Activated T-cell treated with anti-CD3 and anti-CD28 coated beads, Interleukin-2, amount 50 U/mL, for 4 hours (primary cell): ENCODE measurements around the gene MAD1L1. TPM values are rescaled to one million over a fixed set of nuclear protein-coding genes. Genes with fewer than 3 reads are reported as not detected.

Experiments
- ATAC-seq, 2 donors: fragments of 200-7000 bp; cut with Tn5 transposase; one replicate each; pipeline ENCODE4 v1.10.0; 2021
- DNase-seq: peaks from one replicate; pipeline ENCODE4 v3.0.0-alpha.2; 2020
- H3K27me3 Mint-ChIP-seq: one replicate; pipeline ENCODE4 v1.8.0; 2021; ENCODE audit warnings: low read depth, mixed read lengths
- H3K36me3 Mint-ChIP-seq: one replicate; pipeline ENCODE4 v1.8.0; 2022; ENCODE audit warnings: mixed read lengths; ENCODE audit not compliant: insufficient read depth
- H3K4me1 Mint-ChIP-seq: one replicate; pipeline ENCODE4 v1.8.0; 2021; ENCODE audit warnings: low read depth, mixed read lengths
- H3K4me3 Mint-ChIP-seq: one replicate; pipeline ENCODE4 v1.8.0; 2021; ENCODE audit warnings: mild to moderate bottlenecking, moderate library complexity, mixed read lengths
- H3K9me3 Mint-ChIP-seq: one replicate; pipeline ENCODE4 v1.8.0; 2021; ENCODE audit warnings: mixed read lengths
- total RNA-seq, 3 donors: library from RNA; stranded (reverse); gene quantifications; one replicate each; pipeline ENCODE4 v1.2.1, GENCODE V29; 2021

Gene MAD1L1
- total RNA-seq, 3 donors from 2014 or later: 55.8 to 59.4 (median 57.9) TPM

DNA sequence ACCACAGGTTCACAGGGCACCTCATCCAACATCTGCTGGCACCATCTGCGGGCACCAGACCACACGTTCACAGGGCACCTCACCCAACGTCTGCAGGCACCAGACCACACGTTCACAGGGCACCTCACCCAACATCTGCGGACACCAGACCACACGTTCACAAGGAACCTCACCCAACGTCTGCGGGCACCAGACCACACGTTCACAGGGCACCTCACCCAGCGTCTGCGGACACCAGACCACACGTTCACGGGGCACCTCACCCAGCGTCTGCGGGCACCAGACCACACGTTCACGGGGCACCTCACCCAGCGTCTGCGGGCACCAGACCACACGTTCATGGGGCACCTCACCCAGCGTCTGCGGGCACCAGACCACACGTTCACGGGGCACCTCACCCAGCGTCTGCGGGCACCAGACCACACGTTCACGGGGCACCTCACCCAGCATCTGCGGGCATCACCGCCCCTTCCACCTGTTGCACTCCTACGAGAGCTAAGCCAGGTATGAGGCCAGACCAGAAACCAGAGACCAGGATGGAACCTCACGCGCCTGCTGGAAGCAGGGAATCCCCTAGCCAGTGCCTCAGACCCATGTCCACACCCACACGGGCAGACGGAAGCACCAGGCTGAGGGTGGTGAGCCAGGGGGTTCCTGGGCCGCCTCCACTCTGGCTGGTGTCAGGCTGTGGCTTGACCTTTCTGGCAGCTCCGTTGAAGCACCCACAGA, 182.8 kb downstream of the MAD1L1 start:
- DNase-seq: no peak
- Mint-ChIP-seq H3K27me3 (no peaks in the 10 kb centered on the region), H3K4me3 (no peak overlapping the region), H3K4me1 (peaks cover 3% of the 10 kb centered on the region), H3K36me3 (peaks cover 7% of the 10 kb centered on the region), H3K9me3 (no peaks in the 10 kb centered on the region)
- no peak for ATAC-seq

DNA sequence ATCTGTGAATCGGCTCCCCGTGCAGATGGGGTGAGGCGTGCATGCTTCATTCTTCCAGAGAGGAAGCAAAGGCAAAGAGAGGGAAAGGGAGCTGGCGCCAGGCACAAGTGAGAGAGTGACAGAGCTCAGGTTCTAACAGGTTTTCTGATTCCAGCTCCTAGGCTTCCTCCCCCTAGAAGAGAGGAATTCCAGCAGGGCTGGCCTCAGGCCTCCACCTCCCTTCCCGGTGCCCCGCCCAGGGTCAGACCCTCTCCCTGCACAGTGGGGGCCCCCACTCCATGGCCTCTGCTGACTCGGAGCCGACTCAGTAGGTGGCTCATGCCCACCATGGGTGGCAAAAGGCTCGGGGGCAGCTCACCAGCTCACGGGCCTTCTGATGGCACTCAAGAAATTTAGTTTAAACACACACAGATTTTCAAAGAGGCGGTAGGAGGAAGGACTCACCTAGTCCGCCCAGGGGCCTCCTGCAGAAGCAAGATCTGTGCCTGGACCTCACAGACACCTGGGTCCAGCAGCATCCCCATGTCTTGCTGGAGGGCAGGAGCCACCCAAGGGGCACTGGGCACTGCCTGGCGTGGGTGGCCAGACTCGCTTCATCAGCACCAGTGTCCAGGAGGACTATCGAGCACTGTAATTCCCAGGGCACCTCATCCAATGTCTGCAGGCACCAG, 183.5 kb downstream of the MAD1L1 start:
- DNase-seq: no peak
- Mint-ChIP-seq H3K27me3 (no peaks in the 10 kb centered on the region), H3K9me3 (no peaks in the 10 kb centered on the region), H3K4me3 (no peak overlapping the region), H3K4me1 (peaks cover 3% of the 10 kb centered on the region), H3K36me3 (peaks cover 2% of the 10 kb centered on the region)
- ATAC-seq: no peak

DNA sequence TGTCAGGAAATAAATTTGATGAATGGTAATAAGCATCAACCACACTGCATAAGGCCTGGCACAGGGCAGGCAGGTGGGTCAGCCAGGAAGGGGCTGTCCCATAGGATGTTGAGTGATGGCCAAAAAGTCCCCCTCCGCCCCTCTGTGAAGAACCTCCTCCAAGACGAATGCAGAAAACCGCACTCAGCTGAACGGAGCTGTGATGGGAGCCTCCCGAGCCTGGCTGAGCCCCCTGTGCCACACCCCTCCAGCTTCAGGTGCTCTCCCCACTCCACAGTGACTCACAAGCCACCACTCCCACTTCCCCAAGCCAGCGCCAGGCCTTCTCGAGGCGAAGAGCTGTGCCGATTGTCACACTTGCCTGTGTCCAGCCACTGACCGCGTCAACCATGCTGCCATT, 184.2 kb downstream of the MAD1L1 start:
- H3K4me3 Mint-ChIP-seq: no peak overlapping the region
- no peaks in the 10 kb centered on the region for H3K36me3 Mint-ChIP-seq
- no peaks in the 10 kb centered on the region for H3K27me3 Mint-ChIP-seq
- no peak for DNase-seq
- peaks cover 3% of the 10 kb centered on the region for H3K4me1 Mint-ChIP-seq
- H3K9me3 Mint-ChIP-seq: no peaks in the 10 kb centered on the region
- no peak for ATAC-seq

DNA sequence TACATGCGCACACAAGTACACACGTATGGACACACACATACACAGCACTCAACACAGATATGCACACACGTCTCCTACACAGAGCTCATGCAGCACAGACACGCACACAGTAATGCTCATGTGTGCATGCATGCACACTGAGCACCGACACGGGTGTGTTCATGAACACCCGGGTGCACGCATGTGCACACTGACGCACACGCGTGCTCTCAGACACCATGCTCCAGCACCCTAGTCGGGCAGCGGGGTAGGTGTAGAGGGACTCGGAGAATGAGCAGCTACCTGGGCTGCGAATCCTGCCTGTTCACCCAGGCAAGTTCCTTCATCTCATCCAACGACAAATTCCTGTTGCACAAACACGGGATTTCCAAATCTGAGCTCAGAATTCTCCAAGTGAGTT, 184.7 kb downstream of the MAD1L1 start:
- ATAC-seq (no peak), DNase-seq (no peak)
- Mint-ChIP-seq H3K36me3 (peaks cover 2% of the 10 kb centered on the region), H3K27me3 (no peaks in the 10 kb centered on the region), H3K4me1 (peaks cover 3% of the 10 kb centered on the region), H3K4me3 (no peak overlapping the region), H3K9me3 (no peaks in the 10 kb centered on the region)

DNA sequence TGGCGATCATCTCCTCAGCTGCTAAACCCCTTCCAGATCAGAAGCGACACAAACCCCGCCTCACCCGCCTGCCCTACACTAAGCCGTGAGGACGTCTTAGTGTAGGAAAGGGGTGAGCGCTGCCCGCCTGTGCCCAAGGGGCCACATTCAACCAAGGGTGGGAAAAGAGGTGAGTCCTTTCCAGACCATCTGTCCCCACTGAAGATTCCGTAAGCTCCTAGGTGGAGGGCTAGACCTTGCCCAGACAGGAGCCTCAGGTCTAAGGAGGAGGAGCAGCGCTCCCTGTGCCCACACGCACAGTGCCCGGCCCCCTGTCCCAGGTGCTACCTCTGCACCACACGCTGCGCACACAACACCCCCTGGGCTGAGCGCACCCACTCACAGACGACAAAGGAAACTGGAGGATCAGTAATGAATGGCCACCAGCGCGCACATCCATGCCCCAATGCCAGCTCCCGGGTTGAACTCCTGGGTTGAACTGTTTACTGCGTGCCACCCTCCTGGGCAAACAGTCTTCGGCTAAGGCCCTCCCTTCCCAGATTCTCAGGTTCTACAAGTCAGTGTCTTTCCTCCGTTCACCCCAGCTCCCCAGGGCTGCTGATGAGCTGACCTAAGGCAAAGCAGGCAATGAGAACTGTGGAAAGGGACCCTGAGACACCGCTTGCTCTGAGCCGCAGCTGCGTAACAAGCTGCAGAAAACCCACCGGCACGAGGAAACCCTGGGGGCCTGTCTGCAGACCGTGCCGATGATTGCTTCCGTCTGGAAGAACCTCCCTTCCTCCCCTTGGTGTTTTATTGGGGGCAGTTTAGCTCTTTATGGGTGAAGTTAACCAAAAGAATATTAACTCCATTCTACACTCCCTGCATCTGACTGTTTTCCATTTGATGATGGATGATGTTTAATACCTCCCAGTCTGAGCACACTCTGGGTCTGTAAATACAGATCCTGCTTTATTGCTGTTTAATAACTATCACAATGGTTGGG, 185.9 kb downstream of the MAD1L1 start:
- peaks cover 4% of the 10 kb centered on the region for H3K4me1 Mint-ChIP-seq
- H3K36me3 Mint-ChIP-seq: peaks cover 9% of the 10 kb centered on the region
- H3K4me3 Mint-ChIP-seq: no peak overlapping the region
- DNase-seq (no peak), ATAC-seq (no peak)
- no peaks in the 10 kb centered on the region for H3K9me3 Mint-ChIP-seq
- H3K27me3 Mint-ChIP-seq: no peaks in the 10 kb centered on the region

DNA sequence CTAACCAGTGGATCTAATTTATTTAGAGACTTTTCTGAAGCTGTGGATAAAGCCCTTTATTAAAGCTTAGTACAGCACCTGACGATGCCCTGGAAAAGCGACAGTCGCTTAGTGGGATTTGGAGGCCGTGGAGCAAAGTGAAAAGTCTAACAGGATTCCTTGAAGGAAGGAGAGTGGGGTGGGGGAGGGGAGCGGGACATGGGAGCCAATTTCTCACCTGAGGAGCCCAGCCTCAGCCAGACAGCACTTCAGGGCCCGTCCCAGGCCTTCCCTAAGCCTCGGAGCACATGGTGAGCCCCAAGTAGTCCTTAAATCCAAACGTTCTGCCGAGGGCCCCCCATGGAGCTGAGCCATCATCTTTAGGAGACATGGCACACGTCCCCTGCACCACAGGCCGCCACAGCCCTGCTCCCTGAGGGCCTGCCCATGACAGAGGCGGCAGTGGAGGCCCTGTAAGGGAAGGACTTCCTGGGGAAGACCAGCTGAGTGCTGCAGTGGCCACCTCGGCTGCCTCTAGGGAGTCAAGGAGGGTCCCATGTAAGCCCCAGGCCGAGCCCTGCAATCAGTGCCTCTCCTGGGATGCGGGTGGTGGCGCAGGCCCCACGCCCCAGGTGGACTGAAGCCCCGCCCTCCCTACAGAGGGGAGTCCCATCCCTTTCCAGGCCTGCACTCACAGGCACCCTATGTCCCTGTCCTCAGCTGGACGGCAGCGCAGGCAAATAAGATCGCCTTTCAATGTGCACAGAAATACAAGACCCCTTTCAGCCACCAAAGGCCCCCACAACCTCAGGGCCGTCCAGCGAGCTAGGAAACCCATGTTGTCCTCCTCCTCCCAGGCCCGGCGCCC, 187.0 kb downstream of the MAD1L1 start:
- Mint-ChIP-seq H3K4me1 (peaks cover 12% of the 10 kb centered on the region), H3K36me3 (peaks cover 12% of the 10 kb centered on the region), H3K4me3 (no peak overlapping the region), H3K27me3 (no peaks in the 10 kb centered on the region), H3K9me3 (no peaks in the 10 kb centered on the region)
- no peak for DNase-seq
- ATAC-seq: no peak

DNA sequence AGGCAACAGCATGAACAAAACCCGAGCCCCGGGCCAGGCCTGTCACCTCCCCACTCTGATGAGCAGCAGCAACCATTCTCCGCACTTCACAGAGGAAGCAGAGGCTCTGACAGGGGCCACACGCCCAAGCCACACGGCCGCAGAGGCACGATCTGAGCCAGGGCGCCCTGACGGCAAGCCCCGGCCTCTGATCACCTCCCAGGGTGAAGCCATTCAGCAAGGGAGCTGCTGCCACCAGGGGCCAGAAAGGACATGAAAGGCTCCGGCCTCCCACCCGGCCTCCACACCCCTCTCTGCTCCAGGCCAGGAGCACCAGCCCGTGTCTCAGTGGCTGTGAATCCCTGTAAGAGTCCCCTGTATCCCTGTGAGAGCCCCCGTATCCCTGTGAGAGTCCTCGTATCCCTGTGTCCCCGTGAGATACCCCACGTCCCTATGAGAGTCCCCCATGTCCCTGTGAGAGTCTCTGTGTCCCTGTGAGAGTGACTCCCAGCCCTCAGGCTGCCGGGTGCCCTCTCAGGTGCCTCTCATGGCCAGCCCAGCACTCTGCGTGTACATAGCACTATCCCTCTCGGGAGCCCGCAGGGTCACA, 187.8 kb downstream of the MAD1L1 start:
- ATAC-seq (no peak), DNase-seq (no peak)
- peaks cover 18% of the 10 kb centered on the region for H3K4me1 Mint-ChIP-seq
- no peaks in the 10 kb centered on the region for H3K27me3 Mint-ChIP-seq
- no peaks in the 10 kb centered on the region for H3K9me3 Mint-ChIP-seq
- H3K4me3 Mint-ChIP-seq: no peak overlapping the region
- peaks cover 12% of the 10 kb centered on the region for H3K36me3 Mint-ChIP-seq

DNA sequence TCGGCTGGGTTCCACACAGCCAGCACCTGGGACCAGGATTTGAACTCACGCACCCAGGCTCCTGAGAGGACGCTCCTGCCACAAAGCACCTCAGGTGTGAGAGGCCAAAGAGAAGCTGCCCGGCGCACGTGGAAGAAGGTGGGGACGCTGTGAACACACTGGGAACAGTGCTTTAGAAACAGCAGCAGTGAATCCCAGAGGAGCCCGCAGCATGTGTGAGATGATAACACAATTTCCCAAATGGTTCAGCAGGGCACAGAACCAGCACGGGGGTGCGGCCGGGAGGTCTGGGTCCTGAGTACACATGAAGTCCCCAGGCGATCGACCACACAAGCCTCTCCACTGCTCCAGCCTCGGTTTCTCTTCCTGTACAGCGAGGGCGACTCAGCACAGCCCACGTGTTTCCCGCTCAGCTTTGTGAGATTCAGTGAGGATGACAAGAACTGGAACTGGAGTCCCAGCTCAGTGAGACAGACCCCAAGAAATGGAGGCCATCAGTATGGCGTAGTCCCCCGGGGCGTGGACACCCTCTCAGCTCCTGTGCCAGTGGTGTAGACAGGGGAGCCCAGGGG, 188.3 kb downstream of the MAD1L1 start:
- no peak for DNase-seq
- no peaks in the 10 kb centered on the region for H3K9me3 Mint-ChIP-seq

DNA sequence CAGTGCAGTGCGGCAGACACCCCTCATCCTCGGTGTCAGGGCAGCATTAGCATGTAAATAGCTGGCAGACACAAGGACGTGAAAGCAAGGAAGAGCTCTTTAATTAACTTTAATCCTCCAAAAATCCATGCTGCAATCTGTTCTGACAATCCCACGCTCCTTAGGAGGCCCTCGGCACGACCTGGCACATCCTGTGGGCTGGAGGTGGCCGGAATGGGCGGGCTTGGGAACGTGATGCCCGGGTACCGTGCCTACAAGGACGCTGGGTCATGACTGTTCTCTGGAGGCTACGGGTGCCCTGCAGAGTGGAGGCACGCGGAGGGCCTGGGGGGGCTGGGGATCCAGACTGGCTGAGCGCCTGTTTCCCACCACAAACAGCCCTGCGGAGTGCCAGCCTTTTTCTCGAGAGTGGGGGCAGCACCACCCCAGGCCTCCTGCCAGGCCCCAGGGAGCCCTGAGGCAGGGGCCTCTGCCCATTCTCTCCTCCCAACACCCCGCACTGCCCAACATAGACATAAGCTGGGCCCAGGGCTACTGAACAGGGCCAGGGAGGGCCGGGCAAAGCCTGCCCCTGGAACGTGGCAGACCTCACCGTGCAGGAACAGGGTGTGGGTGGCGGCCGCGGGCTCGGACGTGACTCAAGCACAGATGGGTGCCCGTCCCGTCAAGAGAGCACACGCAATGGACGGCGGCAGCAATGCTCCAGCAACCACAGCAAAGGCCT, 189.3 kb downstream of the MAD1L1 start:
- no peaks in the 10 kb centered on the region for H3K9me3 Mint-ChIP-seq
- no peak overlapping the region for H3K4me3 Mint-ChIP-seq
- peaks cover 33% of the 10 kb centered on the region for H3K4me1 Mint-ChIP-seq
- no peaks in the 10 kb centered on the region for H3K27me3 Mint-ChIP-seq
- peaks cover 12% of the 10 kb centered on the region for H3K36me3 Mint-ChIP-seq
- no peak for ATAC-seq
- no peak for DNase-seq

More for the DNA sequence above, 188.3 kb downstream of the MAD1L1 start:
- H3K4me3 Mint-ChIP-seq: no peak overlapping the region
- no peaks in the 10 kb centered on the region for H3K27me3 Mint-ChIP-seq
- H3K4me1 Mint-ChIP-seq: peaks cover 23% of the 10 kb centered on the region
- H3K36me3 Mint-ChIP-seq: peaks cover 12% of the 10 kb centered on the region
- ATAC-seq: no peak

DNA sequence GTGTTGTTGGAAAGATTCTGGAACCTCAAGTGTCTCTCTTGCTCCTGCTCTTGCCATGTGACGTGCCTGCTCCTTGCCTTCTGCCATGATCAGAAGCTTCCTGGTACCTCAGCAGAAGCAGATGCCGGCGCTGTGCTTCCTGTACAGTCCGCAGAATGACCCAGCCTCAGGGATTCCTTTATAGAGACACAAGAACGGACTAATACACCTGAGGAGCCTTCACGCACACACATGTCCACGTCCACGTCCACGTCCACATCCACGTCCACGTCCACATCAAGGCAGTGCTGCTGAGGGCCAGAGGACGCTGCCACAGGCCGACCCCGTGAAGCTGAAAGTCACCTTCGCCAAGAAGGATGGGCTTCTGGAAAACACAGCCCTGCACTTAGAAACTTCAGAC, 190.1 kb downstream of the MAD1L1 start:
- Mint-ChIP-seq H3K4me3 (no peak overlapping the region), H3K36me3 (peaks cover 12% of the 10 kb centered on the region), H3K9me3 (no peaks in the 10 kb centered on the region), H3K4me1 (peaks cover 39% of the 10 kb centered on the region), H3K27me3 (no peaks in the 10 kb centered on the region)
- ATAC-seq (no peak), DNase-seq (no peak)

DNA sequence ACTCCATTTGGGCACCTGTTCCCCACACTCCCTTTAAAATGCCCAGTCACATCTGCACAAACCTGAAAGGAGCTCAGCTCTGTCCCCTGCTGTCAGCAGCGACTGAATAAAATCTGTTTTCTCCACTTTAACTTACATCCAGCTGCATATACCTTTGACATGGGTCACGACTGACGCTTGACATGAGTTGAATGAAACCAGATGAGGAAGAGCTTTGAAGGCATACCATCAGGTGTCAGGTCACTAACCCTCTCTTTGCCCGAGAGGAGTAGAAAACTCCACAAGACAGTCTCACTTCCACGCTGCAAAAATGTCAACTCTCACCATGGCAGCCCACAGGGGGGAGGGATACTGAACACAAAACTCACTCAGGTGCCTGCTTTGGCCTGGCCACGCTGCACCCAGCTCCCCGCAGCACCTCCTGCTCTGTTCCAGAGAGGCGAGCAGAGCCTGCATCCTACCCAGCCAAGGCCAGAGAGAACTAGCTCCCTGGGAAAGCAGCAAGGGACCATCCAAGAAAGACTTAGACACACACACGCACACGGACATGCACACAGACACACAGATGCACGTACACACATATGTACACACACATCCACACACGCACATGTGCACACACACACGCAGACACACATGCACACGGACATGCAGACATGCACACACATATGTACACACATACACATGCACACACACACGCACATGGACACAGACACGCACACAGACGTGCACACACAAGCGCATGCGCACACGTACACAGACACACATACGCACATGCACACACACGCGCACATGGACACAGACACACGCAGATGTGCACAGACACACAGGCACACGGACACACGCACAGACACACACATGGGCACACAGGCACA, 191.0 kb downstream of the MAD1L1 start:
- ATAC-seq (no peak), DNase-seq (no peak)
- Mint-ChIP-seq H3K4me3 (no peak overlapping the region), H3K36me3 (peaks cover 12% of the 10 kb centered on the region), H3K4me1 (peaks cover 48% of the 10 kb centered on the region), H3K27me3 (no peaks in the 10 kb centered on the region), H3K9me3 (no peaks in the 10 kb centered on the region)

DNA sequence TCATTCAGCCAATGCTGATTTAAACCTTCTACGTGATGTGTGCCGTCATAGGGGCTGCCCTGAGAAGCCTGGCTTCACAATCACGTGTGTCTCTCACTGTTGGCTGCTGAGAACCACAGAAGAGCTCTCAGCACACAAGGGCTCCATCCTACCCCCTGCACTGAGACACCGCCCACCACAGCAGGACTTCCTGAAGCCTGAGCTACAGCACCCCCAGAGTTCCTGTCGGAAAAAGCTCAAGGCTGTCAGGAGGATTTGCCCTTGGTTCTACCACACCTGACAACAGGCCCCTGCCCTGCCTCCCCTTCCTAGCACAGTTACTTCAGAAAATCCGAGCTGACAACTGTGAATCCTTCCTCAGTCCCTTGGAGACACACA, 191.9 kb downstream of the MAD1L1 start:
- DNase-seq: no peak
- peaks cover 12% of the 10 kb centered on the region for H3K36me3 Mint-ChIP-seq
- ATAC-seq: peak in 1 of 2 donors; percentile 13
- no peaks in the 10 kb centered on the region for H3K27me3 Mint-ChIP-seq
- no peak overlapping the region for H3K4me3 Mint-ChIP-seq
- peaks cover 52% of the 10 kb centered on the region for H3K4me1 Mint-ChIP-seq
- no peaks in the 10 kb centered on the region for H3K9me3 Mint-ChIP-seq
